Smooth muscle cell (in vitro differentiated cells): ENCODE data around the gene CDKL1. TPM values are rescaled to one million over a fixed set of nuclear protein-coding genes. Genes with fewer than 3 reads are reported as not detected.

Source experiments
- DNase-seq: peaks from one replicate; lab custom pipeline; 2025; ENCODE audit not compliant: unreplicated experiment; lab: John Stamatoyannopoulos, UW
- H2AFZ ChIP-seq: fragments of 200-600 bp; sonication (generic); 2 replicates; pipeline ENCODE4 v1.6.0; 2016; ENCODE audit warnings: antibody characterized with exemption, low read depth, mild to moderate bottlenecking
- H3F3A ChIP-seq: fragments of 200-600 bp; sonication (generic); 2 replicates; pipeline ENCODE4 v1.6.0; 2017; ENCODE audit warnings: antibody characterized with exemption, low read depth
- H3K27ac ChIP-seq: fragments of 200-600 bp; sonication (generic); 2 replicates; pipeline ENCODE4 v1.5.1; 2016; ENCODE audit warnings: low read depth, mild to moderate bottlenecking
- H3K27me3 ChIP-seq: fragments of 200-600 bp; sonication (generic); 2 replicates; pipeline ENCODE4 v1.6.1; 2016; ENCODE audit warnings: low read depth, mild to moderate bottlenecking
- H3K36me3 ChIP-seq: fragments of 200-600 bp; sonication (generic); 2 replicates; pipeline ENCODE4 v1.5.1; 2016; ENCODE audit warnings: low read depth
- H3K4me1 ChIP-seq: fragments of 200-600 bp; sonication (generic); 2 replicates; pipeline ENCODE4 v1.5.1; 2016; ENCODE audit warnings: low read depth
- H3K4me2 ChIP-seq: fragments of 200-600 bp; sonication (generic); 2 replicates; pipeline ENCODE4 v1.6.0; 2016; ENCODE audit warnings: mild to moderate bottlenecking
- H3K4me3 ChIP-seq: fragments of 200-600 bp; sonication (generic); 2 replicates; pipeline ENCODE4 v1.5.1; 2016; ENCODE audit warnings: mild to moderate bottlenecking
- H3K79me2 ChIP-seq: fragments of 200-600 bp; sonication (generic); 2 replicates; pipeline ENCODE4 v1.6.0; 2016; ENCODE audit warnings: low read depth, mild to moderate bottlenecking
- H3K9ac ChIP-seq: fragments of 200-600 bp; sonication (generic); 2 replicates; pipeline ENCODE4 v1.6.0; 2016; ENCODE audit warnings: low read depth
- H3K9me3 ChIP-seq: fragments of 200-600 bp; sonication (generic); replicated peaks from 2 replicates; pipeline ENCODE4 v1.5.1; 2016; ENCODE audit warnings: low read depth
- H4K20me1 ChIP-seq: fragments of 200-600 bp; sonication (generic); 2 replicates; pipeline ENCODE4 v1.6.0; 2016; ENCODE audit warnings: low read depth
- CTCF ChIP-seq: fragments of 200-600 bp; sonication (generic); IDR thresholded peaks from 2 replicates; pipeline ENCODE4 v1.5.1; 2017; ENCODE audit warnings: borderline replicate concordance, mild to moderate bottlenecking, antibody characterized with exemption; ENCODE audit not compliant: insufficient read depth, poor library complexity, severe bottlenecking
- WGBS: methylation state at CpG from one replicate; pipeline ENCODE4 v1.1.7; 2016; ENCODE audit warnings: low lambda C conversion rate; 5-methylcytosine and 5-hydroxymethylcytosine counted together
- polyA plus RNA-seq: library from polyadenylated mRNA; unstranded; fragments of >200 nt; fragmentation: Nextera tagmentation; extraction: Ambion mirVana; gene quantifications from 2 replicates; pipeline ENCODE4 v1.2.1, GENCODE V29; 2016
- total RNA-seq: library from RNA; depleted of rRNA; stranded (reverse); fragments of >200 nt; gene quantifications from 2 replicates; pipeline ENCODE4 v1.2.3, GENCODE V29; 2014

The CDKL1 gene
- total and polyA plus RNA-seq, 2 experiments from 2014 or later = 1.6 to 4.9 TPM

DNA sequence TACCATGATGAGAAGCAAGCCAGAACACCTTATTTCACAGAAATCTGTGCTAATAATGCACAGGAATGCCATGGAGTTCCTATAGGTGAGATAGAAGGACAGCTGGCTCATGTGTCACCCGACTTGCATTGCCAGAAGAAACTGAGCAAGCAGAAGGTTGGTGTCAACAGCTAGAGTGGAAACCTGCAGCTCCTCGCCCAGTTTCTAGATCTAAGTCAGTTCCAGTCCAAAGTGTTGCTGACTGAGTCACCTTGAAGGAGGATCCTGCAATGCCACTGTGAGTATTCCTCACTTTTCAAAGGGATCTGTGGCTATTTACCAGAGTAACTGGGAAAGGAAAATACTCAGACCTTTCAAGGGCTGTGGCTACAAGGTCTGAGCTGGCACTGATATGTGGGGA is 17.1 kb downstream of the CDKL1 start:
- Histone ChIP-seq H4K20me1 (no peaks in the 10 kb centered on the region), H3K9ac (no peak overlapping the region), H3K9me3 (no peaks in the 10 kb centered on the region), H3F3A (no peaks in the 10 kb centered on the region), H2AFZ (no peak overlapping the region), H3K79me2 (no peaks in the 10 kb centered on the region), H3K27ac (no peak overlapping the region), H3K4me3 (no peak overlapping the region), H3K4me2 (no peak overlapping the region), H3K36me3 (no peaks in the 10 kb centered on the region), H3K27me3 (no peaks in the 10 kb centered on the region), H3K4me1 (peaks cover 12% of the 10 kb centered on the region)
- TF ChIP-seq CTCF = no peak
- DNase-seq = no peak
- WGBS = 91% methylated on average over 2 of the region's 2 CpGs

DNA sequence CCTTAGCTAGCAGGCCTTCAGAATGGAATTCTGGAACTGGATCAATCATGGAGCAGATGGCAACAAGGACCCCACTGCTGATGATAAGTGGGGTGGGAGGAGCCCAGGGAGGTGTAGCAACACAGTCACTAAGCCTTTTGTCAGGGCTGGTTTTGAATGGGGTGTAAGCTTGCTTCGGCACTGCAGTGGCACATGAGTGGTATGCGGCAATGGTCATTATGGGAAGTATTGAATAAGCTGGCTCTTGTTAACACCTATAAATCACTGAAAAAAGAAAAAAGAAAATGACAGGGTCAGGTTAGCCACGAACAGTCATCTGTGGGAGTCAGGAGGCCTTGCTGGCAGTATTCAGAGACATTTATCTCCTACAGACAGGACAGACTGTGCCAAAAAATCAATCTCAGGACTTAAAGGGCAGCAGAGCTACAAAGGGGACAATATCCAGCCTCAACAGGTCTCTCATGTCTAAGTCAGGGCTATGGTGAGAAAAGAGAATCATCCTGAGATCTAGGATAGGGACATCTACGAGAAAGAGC is 19.1 kb downstream of the CDKL1 start:
- Histone ChIP-seq H2AFZ (no peak overlapping the region), H3K27me3 (no peaks in the 10 kb centered on the region), H3K27ac (no peak overlapping the region), H3K79me2 (no peaks in the 10 kb centered on the region), H3K4me1 (peaks cover 6% of the 10 kb centered on the region), H4K20me1 (no peaks in the 10 kb centered on the region), H3K36me3 (no peaks in the 10 kb centered on the region), H3K9me3 (no peaks in the 10 kb centered on the region), H3F3A (no peaks in the 10 kb centered on the region), H3K4me3 (no peak overlapping the region), H3K9ac (no peak overlapping the region), H3K4me2 (no peak overlapping the region)
- no peak for TF ChIP-seq CTCF
- 84% methylated on average over 4 of the region's 4 CpGs for WGBS
- no peak for DNase-seq

DNA sequence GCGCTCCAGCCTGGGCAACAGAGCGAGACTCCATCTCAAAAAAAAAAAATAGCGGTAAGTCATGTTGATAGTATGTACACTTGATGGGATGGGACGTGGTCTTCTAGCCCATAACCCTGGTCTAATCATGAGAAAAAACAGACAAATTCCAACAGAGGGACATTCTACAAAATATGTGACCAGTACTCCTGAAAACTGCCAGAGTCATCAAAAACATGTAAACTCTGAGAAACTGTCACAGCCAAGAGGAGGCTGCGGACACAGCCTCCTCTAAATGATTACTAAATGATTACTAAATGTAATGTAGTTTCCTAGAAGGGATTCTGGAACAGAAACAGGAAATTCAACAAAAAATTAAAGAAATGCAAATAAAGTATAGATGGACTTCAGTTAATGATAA is 20.9 kb downstream of the CDKL1 start:
- Histone ChIP-seq H3K9me3 (no peaks in the 10 kb centered on the region), H3K9ac (no peak overlapping the region), H3K27me3 (no peaks in the 10 kb centered on the region), H3K36me3 (no peaks in the 10 kb centered on the region), H3K79me2 (no peaks in the 10 kb centered on the region), H3K27ac (no peak overlapping the region), H3K4me1 (peaks cover 6% of the 10 kb centered on the region), H4K20me1 (no peaks in the 10 kb centered on the region), H3F3A (no peaks in the 10 kb centered on the region), H2AFZ (no peak overlapping the region), H3K4me3 (no peak overlapping the region), H3K4me2 (no peak overlapping the region)
- no peak for DNase-seq
- TF ChIP-seq CTCF = no peak
- WGBS = 96% methylated on average over 5 of the region's 5 CpGs

GRCh38 chr14:50373959-50374358 is 22.7 kb downstream of the CDKL1 start:
- H3F3A ChIP-seq = no peaks in the 10 kb centered on the region
- H3K79me2 ChIP-seq = no peaks in the 10 kb centered on the region
- no peak overlapping the region for H3K4me3 ChIP-seq
- H3K36me3 ChIP-seq = no peaks in the 10 kb centered on the region
- H2AFZ ChIP-seq = no peak overlapping the region
- no peaks in the 10 kb centered on the region for H4K20me1 ChIP-seq
- WGBS = 58% methylated on average over 3 of the region's 3 CpGs
- no peak overlapping the region for H3K9ac ChIP-seq
- no peak overlapping the region for H3K4me2 ChIP-seq
- H3K9me3 ChIP-seq = no peaks in the 10 kb centered on the region
- H3K4me1 ChIP-seq = peaks cover 6% of the 10 kb centered on the region
- H3K27me3 ChIP-seq = no peaks in the 10 kb centered on the region
- DNase-seq = no peak
- no peak overlapping the region for H3K27ac ChIP-seq
- TF ChIP-seq CTCF = no peak
